Neural progenitor cell (in vitro differentiated cells): ENCODE data around the gene CHMP2B.

ENCODE experiments used
- EZH2 ChIP-seq: fragments of 200-600 bp; sonication (generic); IDR thresholded peaks from 2 replicates; pipeline ENCODE4 v1.6.1; 2017; ENCODE audit warnings: antibody characterized with exemption, mild to moderate bottlenecking, moderate library complexity
- EZH2phosphoT487 ChIP-seq: fragments of 200-600 bp; sonication (generic); IDR thresholded peaks from 2 replicates; pipeline ENCODE4 v1.6.1; 2017; ENCODE audit warnings: antibody characterized with exemption
- TF ChIP-seq, protein P1 (sequence below): fragments of 200-600 bp; sonication (generic); IDR thresholded peaks from 2 replicates; pipeline ENCODE4 v1.5.1; 2017; ENCODE audit warnings: antibody characterized with exemption, mild to moderate bottlenecking

DNA sequence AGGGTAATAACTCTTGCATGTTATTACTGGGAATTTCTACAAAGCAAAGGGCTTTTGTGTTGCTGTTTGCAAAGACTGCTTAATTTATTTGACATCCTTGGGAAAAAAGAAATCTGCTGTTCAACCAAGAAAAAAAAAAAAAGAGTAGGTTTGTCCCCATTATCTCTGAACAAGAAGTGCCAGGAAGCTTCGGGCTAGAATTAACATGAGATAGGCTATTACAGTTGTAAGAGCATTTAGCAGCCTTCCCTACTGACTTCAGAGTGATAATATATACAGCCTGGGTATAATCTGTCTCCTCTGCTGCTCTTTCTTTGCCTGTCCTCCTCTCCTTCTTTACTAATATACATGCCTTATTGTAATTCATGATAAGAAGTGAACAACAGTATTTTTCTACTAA lies 23.3 kb upstream of the CHMP2B start:
- TF ChIP-seq, protein P1, sequence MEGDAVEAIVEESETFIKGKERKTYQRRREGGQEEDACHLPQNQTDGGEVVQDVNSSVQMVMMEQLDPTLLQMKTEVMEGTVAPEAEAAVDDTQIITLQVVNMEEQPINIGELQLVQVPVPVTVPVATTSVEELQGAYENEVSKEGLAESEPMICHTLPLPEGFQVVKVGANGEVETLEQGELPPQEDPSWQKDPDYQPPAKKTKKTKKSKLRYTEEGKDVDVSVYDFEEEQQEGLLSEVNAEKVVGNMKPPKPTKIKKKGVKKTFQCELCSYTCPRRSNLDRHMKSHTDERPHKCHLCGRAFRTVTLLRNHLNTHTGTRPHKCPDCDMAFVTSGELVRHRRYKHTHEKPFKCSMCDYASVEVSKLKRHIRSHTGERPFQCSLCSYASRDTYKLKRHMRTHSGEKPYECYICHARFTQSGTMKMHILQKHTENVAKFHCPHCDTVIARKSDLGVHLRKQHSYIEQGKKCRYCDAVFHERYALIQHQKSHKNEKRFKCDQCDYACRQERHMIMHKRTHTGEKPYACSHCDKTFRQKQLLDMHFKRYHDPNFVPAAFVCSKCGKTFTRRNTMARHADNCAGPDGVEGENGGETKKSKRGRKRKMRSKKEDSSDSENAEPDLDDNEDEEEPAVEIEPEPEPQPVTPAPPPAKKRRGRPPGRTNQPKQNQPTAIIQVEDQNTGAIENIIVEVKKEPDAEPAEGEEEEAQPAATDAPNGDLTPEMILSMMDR = no peak
- TF ChIP-seq EZH2 = no peak
- TF ChIP-seq EZH2phosphoT487 = no peak
